Right cardiac atrium (tissue), 5 donors: ENCODE data around the gene CHCHD6. TPM values are rescaled to one million over a fixed set of nuclear protein-coding genes. Genes with fewer than 3 reads are reported as not detected.

Source experiments
- ATAC-seq, 2 donors: fragments of 200-7000 bp; cut with Tn5 transposase; one replicate each; pipeline versions ENCODE4 v1.8.0 to v1.9.1; 2020; ENCODE audit warnings: moderate library complexity in 2 of 2, mild to moderate bottlenecking in 1 of 2
- DNase-seq, 3 donors: peaks; one replicate each; pipeline ENCODE4 v3.0.0-alpha.2; 2020
- H3K27ac ChIP-seq: one replicate; pipeline ENCODE4 v1.5.1; 2013; ENCODE audit warnings: mild to moderate bottlenecking, low read length, control low read depth, moderate library complexity
- H3K27me3 ChIP-seq: one replicate; pipeline ENCODE4 v1.6.1; 2013; ENCODE audit not compliant: control insufficient read depth, insufficient read depth
- H3K4me1 ChIP-seq: one replicate; pipeline ENCODE4 v1.6.1; 2013; ENCODE audit warnings: low read length; ENCODE audit not compliant: control insufficient read depth, insufficient read depth
- H3K4me3 ChIP-seq: one replicate; pipeline ENCODE4 v1.5.1; 2013; ENCODE audit warnings: low read length, control low read depth
- H3K9me3 ChIP-seq: one replicate; pipeline ENCODE4 v1.6.1; 2013; ENCODE audit warnings: low read length; ENCODE audit not compliant: control insufficient read depth
- WGBS: extraction: QIAGEN DNeasy Blood & Tissue Kit; methylation state at CpG from one replicate; pipeline ENCODE4 v1.1.7; 2013; 5-methylcytosine and 5-hydroxymethylcytosine counted together
- intact Hi-C, 4 donors: fragments of 100-400 bp; cut with DNase I; formaldehyde crosslinking; loops; one replicate each; pipeline versions ENCODE4 v1.11.0 to v1.14.0; 2022 to 2023
- polyA plus RNA-seq: library from polyadenylated mRNA; stranded (reverse); fragments of 200-250 nt; gene quantifications from one replicate; pipeline ENCODE4 v1.2.3, GENCODE V29; 2013
- total RNA-seq, 4 donors: library from RNA; stranded (reverse); fragmentation: NEBNext Ultra II Directional; extraction: Animal tissue kit (Norgen Biotek cat#: 25700); gene quantifications; one replicate each; pipeline ENCODE4 v1.2.1, GENCODE V29; 2021
- donor health status: healthy with polysubstance abuse.
- donor health status: DM: no; HTN: yes; CAD: no.
- donor health status: DM: no; HTN: no; CAD: no.
- donor health status: DM: no; HTN: yes; CAD: no; lungs with severe emphysema.
- donor health status: DM: yes; HTN: yes; CAD: no.

CHCHD6 gene
- total and polyA plus RNA-seq, 5 donors: 7.1 to 10.5 (median 9.3) TPM

DNA sequence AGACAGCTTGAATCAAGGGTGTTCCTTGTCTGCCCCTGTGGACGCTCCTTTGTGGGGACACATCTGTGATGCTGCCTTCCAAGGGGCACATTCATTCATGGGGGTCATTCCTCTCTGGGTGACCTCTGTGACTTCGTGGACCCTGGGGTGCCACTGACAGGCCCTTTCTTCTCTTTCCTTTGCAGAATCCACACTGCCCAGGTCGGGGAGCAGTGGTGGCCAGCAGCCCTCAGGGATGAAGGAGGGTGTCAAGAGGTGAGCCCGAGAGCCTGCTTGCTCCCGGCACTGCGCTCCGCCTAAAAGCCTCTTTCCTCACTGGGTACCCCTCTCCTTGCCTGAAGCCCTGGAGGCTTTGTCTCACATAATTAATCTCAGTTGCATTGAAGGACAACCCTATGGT lies 26.3 kb downstream of the CHCHD6 start:
- H3K4me3 ChIP-seq: no peak overlapping the region
- no peaks in the 10 kb centered on the region for H3K27me3 ChIP-seq
- no peak for DNase-seq
- H3K9me3 ChIP-seq: no peaks in the 10 kb centered on the region
- intact Hi-C loops: no loop called here
- 96% methylated on average over 7 of the region's 7 CpGs for WGBS
- H3K27ac ChIP-seq: no peak overlapping the region
- no peak for ATAC-seq
- no peaks in the 10 kb centered on the region for H3K4me1 ChIP-seq

DNA sequence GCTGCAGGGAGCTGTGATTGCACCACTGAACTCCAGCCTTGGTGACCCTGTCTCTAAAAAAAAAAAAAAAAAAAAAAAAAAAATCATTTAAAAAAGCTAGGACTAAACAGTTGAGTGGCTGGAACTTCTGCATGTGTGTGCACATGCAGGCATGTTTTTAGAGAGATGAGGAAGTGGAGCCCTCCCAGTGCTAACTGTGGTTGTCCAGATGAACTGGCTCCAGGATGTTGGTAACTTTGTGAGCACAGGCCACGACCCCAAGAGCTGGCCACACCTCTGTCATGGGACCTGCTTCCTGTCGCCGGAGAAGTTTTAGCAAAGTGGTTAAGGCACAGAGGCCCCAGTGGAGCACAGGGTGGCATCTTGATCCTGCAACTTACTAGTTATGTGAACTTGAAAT lies 27.0 kb downstream of the CHCHD6 start:
- Histone ChIP-seq H3K27ac (no peak overlapping the region), H3K9me3 (no peaks in the 10 kb centered on the region), H3K4me1 (no peaks in the 10 kb centered on the region), H3K27me3 (no peaks in the 10 kb centered on the region), H3K4me3 (no peak overlapping the region)
- DNase-seq (peak in 1 of 3 donors; percentile 67), ATAC-seq (no peak)
- 57% methylated on average over 3 of the region's 3 CpGs for WGBS
- intact Hi-C loops: no loop called here

DNA sequence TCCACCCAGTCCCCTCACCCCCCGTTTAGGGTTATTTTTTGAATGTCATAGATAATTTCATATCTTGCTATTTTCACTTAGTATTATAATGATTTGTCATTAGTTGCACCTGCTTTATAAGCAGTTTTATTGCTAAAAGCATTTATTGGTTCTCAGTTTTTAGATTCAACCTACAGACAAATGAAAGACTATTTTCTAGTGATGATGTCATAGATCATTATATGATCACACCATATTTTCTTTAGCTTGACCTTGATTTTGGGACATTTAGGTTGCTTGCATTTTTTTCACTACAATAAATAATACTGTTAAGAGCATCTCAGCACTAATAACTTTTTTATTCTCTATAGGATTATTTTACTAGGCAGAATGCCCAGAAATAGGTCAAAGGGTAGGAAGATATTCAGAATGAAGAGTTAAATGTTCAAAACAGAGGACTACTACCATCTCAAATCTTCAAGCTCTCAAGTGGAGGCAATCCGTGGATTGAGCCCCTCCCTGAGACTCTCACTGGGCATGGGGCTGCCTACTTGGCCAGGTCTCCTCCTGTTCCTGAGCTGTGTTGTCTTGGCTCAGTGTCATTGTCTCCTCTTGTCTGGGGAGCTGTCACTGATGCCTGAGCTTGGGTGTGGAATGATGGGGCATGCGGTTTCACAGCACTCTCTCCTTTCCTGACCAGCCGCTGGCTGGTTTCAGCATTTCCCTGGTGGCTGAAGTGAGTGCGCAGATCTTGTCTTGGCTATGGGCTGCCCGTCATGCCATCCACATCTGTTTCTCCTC lies 28.4 kb downstream of the CHCHD6 start:
- Histone ChIP-seq H3K27me3 (no peaks in the 10 kb centered on the region), H3K4me3 (no peak overlapping the region), H3K27ac (peak overlapping the region; percentile 1), H3K4me1 (no peaks in the 10 kb centered on the region), H3K9me3 (no peaks in the 10 kb centered on the region)
- DNase-seq (no peak), ATAC-seq (peak; percentile 66 to 78)
- intact Hi-C loops: no loop called here
- 58% methylated on average over 6 of the region's 6 CpGs for WGBS

DNA sequence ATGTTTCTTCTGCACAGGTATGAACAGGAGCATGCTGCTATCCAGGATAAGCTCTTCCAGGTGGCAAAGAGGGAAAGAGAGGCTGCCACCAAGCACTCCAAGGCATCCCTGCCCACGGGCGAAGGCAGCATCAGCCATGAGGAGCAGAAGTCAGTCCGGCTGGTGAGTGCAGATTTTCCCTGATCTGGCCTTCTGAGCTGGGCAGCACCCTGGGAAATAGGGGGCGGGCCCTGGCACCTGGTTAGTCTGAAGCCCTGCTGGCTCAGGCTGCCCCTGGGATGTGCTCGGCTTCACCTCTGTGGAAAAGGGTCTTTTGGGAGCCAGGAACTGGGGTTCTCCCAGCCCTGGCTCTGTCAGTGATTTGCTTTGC lies 29.0 kb downstream of the CHCHD6 start:
- no peaks in the 10 kb centered on the region for H3K27me3 ChIP-seq

DNA sequence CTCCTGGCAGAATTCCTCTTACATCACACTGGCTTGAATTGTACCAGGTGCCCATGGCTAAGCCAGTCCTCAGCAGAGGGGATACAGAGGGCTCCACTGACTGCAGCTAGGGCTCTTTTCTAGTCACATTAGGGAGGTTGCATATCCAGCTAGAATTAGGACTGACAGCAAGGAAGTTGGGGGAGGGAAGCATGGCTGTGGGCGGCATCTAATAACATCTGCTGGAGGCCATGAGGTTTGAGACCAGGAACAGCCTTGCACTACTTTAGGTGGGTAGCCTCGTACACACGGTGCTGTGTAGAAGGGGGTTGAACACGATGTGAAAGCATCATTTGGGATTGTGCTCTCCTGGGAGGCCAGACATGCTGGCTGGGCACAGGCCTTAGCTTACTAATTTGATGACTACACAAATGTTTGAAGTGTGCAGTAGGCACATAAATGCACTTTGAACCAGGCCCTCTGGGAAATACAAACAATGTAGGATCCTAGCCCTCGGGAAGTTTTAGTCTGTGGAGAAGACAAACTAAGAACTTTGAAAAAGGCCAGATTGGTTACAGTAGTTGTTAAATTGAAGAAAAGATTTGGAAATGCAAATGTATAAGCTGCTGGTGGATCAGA lies 30.2 kb downstream of the CHCHD6 start:
- Histone ChIP-seq H3K27me3 (no peaks in the 10 kb centered on the region), H3K9me3 (no peaks in the 10 kb centered on the region), H3K4me3 (no peak overlapping the region), H3K27ac (no peak overlapping the region), H3K4me1 (no peaks in the 10 kb centered on the region)
- 83% methylated on average over 5 of the region's 5 CpGs for WGBS
- intact Hi-C loops: no loop called here
- DNase-seq: no peak
- no peak for ATAC-seq

More for the DNA sequence above, 29.0 kb downstream of the CHCHD6 start:
- 82% methylated on average over 5 of the region's 5 CpGs for WGBS
- H3K4me1 ChIP-seq: no peaks in the 10 kb centered on the region
- peak overlapping the region; percentile 1 for H3K27ac ChIP-seq
- ATAC-seq: no peak
- no peak for DNase-seq
- no peak overlapping the region for H3K4me3 ChIP-seq
- no peaks in the 10 kb centered on the region for H3K9me3 ChIP-seq
- intact Hi-C loops: no loop called here

DNA sequence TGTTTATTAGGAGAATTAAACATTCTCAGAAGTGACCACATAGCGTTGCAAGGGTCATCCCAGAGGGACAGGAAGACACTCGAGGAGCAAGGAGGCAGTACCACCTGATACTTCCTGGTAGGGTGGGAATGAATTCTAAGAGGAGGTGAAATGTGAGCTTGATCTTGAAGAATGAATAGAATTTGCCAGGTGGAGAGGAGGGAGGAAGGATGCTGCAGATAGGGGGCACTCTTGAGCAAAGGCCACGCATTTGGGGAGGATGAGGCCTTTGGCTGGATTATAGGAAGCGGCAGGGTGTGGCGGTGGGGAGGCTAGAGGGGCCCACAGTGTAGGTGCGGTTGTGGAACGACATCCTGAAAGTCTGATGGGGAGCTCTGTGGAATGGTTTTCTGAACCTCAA lies 33.5 kb downstream of the CHCHD6 start:
- Histone ChIP-seq H3K9me3 (no peaks in the 10 kb centered on the region), H3K27ac (no peak overlapping the region), H3K4me3 (no peak overlapping the region), H3K27me3 (no peaks in the 10 kb centered on the region), H3K4me1 (no peaks in the 10 kb centered on the region)
- no peak for ATAC-seq
- 94% methylated on average over 7 of the region's 7 CpGs for WGBS
- DNase-seq: no peak
- intact Hi-C loops: no loop called here

DNA sequence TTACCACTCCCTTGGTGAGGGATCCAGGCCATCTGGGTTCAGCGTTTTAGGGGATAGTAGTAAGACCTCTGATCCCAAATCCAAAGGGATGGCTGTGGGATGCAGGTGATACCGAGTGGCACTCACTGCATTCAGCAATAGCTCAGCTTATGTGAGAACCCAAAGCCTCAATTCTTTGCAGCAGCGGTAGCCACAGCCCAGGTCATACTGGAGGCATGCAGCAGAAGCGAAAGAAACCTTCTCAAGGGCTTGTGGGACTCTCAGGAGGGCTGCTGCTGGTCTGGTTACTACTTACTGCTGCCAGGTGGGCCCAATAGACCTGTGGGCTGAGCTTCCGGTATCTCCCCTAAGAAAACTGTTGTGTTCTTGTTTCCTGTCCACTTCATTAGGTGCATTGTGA lies 38.0 kb downstream of the CHCHD6 start:
- DNase-seq: no peak
- H3K9me3 ChIP-seq: no peaks in the 10 kb centered on the region
- ATAC-seq: no peak
- no peaks in the 10 kb centered on the region for H3K27me3 ChIP-seq
- 95% methylated on average over 5 of the region's 5 CpGs for WGBS
- H3K27ac ChIP-seq: no peak overlapping the region
- intact Hi-C loops: no loop called here
- peaks cover 5% of the 10 kb centered on the region for H3K4me1 ChIP-seq
- no peak overlapping the region for H3K4me3 ChIP-seq

DNA sequence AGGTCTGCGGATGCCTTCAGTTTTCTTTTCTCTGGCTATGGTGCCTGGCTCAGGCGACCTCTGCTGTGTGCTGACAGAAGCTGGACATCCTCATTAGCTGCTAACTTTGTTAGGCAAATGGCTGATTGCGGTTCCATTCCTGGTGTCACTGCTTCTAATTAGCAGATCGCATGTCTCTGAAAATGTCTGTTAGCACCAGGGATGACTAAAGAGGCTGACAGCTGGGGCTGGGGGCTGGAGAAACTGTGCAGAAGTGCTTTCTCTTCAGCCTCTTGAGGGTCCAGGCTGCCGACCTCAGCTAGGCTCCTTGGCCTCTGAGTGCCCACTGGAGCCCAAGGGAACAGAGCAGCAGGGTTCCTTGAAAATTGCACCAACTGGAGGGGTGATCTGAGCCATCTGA lies 39.3 kb downstream of the CHCHD6 start:
- intact Hi-C loops: no loop called here

DNA sequence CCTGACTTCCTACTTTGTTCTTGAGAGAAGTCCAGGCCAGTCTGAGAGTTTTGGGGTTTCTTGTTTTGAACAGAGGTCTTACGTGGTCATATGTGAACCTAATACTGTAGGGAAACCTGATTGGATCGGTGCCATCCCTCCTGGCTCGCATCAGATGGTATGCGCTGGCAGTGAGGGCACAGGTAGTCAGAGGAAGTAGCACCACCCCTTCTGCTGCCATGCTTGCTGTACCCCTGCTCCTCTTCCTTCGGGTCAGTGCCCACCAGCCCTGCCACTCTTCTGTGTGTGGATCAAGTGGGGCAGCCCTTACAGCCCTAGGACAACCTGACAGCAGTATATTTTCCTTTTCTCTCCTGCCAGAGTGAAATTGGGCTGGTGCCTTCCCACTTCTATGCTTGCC lies 39.7 kb downstream of the CHCHD6 start:
- Histone ChIP-seq H3K9me3 (no peaks in the 10 kb centered on the region), H3K27ac (no peak overlapping the region), H3K4me1 (peaks cover 8% of the 10 kb centered on the region), H3K27me3 (no peaks in the 10 kb centered on the region), H3K4me3 (no peak overlapping the region)
- ATAC-seq (no peak), DNase-seq (no peak)
- intact Hi-C loops: no loop called here
- 93% methylated on average over 5 of the region's 5 CpGs for WGBS

More for the DNA sequence above, 39.3 kb downstream of the CHCHD6 start:
- Histone ChIP-seq H3K9me3 (no peaks in the 10 kb centered on the region), H3K4me3 (no peak overlapping the region), H3K27me3 (no peaks in the 10 kb centered on the region), H3K27ac (no peak overlapping the region), H3K4me1 (peaks cover 8% of the 10 kb centered on the region)
- no peak for ATAC-seq
- 80% methylated on average over 5 of the region's 5 CpGs for WGBS
- no peak for DNase-seq

DNA sequence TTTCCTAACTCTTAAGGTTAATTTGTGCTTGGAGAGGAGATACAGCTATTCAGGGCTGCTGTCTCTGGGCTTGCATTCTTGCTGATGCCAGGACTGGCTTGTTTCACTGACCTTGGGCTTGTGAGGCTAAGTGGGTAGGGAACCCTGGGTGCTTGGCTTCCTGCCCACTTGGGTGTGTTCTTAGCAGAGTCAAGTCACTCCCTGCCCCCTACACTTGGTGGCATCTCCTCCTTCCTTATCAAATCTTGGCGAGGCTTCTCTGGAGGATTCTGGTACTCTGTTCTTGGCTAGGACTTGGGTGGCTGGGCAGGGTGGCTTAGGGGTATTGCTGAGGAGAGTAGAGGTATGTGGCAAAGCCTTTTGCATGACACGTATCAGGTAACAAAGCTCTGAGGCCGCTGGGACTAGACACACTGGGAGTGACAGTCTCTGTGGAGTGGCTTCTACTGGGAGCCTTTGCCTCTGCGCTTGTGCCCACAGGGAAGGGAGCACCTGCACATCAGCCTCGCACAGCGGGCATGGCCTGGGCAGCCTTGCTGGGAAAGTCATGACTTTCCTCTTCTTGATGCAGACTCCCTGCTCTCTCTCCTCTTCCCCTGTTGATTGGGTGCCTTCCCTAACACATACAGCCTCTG lies 41.8 kb downstream of the CHCHD6 start:
- peak; percentile 42 to 62 for ATAC-seq
- Histone ChIP-seq H3K4me1 (peaks cover 12% of the 10 kb centered on the region), H3K27me3 (no peaks in the 10 kb centered on the region), H3K9me3 (no peaks in the 10 kb centered on the region), H3K27ac (peak overlapping the region; percentile 86), H3K4me3 (no peak overlapping the region)
- 71% methylated on average over 6 of the region's 6 CpGs for WGBS
- peak; percentile 53 to 81 (median 74) for DNase-seq
- intact Hi-C loops: no loop called here

DNA sequence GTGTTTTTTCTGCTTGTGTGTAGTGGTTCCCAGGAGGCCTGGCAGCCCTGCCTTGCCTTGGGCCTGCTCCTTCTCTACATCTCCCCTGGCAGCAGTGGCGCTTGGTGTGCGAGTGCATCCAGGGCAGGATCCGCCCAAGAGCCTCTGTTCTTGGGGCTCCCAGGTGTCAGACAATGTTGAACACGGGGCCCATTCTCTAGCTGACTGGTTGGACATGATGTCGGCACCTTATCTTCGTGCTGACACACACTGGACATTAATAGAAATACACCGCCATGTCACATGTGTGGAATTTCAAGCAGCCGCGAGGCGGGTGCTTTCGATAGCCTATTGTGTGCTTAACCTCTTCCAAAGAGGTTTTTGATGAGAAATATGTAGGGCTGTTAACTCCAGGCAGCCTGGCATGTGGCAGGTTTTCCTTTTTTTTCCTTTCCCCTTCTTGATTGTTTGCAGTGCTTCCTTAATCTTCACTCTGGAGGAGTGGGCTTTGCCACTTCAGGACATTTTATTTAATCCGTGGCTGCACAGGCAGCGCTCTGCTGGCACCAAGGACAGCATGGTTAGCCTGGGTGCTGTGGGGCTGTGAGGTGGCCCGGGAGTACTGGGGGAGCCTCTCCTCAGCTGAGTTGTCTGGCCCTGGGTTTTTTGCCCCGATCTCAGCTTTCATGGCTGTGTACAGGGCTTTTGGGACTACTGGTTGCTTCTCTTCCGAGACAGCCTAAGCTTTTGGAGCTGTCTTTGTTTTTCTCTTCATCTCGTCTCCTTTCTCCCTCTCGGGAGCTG lies 42.5 kb downstream of the CHCHD6 start:
- no peak overlapping the region for H3K4me3 ChIP-seq
- H3K27ac ChIP-seq: peak overlapping the region; percentile 86
- no peaks in the 10 kb centered on the region for H3K9me3 ChIP-seq
- ATAC-seq: peak; percentile 77 to 87
- WGBS: 45% methylated on average over 18 of the region's 18 CpGs
- H3K27me3 ChIP-seq: no peaks in the 10 kb centered on the region
- intact Hi-C loops: no loop called here
- DNase-seq: peak; percentile 40 to 83 (median 73)
- peaks cover 12% of the 10 kb centered on the region for H3K4me1 ChIP-seq
